NCI-H82 (cell line): Measurements from ENCODE around the gene SPPL2A.
"Not testable (repeated sequence)": the region's sequence is repeated elsewhere in the genome, so short reads cannot be mapped to it uniquely, and the experiment has no call there.

Source experiments
- DNase-seq: peaks from one replicate; lab custom pipeline; 2025; lab: John Stamatoyannopoulos, UW

The SPPL2A gene, protein sequence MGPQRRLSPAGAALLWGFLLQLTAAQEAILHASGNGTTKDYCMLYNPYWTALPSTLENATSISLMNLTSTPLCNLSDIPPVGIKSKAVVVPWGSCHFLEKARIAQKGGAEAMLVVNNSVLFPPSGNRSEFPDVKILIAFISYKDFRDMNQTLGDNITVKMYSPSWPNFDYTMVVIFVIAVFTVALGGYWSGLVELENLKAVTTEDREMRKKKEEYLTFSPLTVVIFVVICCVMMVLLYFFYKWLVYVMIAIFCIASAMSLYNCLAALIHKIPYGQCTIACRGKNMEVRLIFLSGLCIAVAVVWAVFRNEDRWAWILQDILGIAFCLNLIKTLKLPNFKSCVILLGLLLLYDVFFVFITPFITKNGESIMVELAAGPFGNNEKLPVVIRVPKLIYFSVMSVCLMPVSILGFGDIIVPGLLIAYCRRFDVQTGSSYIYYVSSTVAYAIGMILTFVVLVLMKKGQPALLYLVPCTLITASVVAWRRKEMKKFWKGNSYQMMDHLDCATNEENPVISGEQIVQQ

DNA sequence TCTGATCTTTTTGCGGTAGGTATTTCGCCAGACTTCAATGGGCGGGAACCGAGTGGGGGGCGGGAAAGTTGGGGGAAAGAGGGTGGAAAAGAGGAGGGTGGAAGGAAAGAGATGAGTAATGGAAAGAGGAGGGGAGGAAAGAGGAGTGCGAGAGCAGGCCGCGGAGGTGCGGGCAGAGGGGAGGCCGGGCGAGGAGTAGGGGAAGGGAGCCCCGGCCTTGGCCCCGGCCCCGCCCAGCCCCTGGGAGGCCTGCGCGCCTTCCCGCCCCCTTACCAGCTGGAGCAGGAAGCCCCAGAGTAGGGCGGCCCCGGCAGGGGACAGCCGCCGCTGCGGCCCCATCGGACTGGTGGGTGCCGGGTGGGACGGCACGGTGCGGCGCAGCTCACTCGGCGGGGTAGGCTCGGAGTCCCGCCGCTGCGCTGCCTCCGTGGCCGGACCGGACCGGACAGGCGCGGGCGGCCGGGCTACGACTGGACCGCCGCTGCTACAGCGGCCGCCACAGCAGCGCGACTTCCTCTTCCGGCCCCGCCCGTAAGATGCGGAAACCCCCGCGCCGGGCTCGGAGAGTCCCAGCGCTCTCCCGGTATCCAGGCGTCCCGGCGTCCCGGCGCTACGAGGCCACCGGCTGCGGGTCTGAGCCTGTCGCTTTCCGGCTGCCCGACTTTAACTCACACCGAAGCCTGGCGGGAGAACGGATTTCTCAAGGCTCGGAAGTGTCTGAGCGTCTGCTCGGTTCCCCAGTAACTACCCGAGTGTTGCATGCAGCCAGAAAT lies at the start of gene SPPL2A:
Gene SPPL2A, minus strand, starts transcription at position 512 of the 773 bp plus-strand sequence. Its CDS starts 173 bp downstream, at position 339.
- DNase-seq = peak; percentile 89

DNA sequence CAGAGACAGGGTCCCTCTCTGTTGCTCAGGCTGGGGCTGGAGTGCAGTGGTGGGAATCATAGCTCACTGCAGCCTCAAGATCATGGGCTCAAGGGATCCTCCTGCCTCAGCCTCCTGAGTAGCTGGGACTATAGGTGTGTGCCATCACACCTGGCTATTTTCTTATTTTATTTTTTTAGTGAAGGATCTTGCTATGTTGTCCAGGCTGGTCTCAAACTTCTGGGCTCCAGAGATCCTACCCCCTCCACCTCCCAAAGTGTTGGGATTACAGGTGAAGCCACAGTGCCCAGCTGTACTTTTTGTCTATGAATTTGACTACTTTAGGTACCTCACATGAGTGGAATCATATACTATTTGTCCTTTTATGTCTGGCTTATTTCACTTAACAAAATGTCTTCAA lies 49.1 kb upstream of the SPPL2A start:
- no peak for DNase-seq

DNA sequence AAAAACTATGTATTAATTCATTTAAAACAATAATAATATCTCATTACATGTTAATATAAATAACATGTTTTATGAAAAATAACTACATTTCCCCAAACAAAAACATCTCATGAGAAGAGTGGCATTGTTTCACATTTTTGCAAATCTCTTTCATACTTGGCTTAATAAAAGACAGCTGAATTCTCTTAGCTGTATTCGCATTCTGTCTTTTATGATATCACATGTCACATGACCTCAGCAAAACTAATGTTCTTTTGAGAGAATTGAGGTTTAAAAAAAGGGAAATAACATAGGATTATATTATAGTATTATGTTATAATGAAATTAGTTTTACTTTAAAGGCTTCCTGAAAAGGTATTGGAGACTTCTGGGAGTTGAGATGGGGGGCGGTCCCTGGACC lies 48.4 kb upstream of the SPPL2A start:
- no peak for DNase-seq

DNA sequence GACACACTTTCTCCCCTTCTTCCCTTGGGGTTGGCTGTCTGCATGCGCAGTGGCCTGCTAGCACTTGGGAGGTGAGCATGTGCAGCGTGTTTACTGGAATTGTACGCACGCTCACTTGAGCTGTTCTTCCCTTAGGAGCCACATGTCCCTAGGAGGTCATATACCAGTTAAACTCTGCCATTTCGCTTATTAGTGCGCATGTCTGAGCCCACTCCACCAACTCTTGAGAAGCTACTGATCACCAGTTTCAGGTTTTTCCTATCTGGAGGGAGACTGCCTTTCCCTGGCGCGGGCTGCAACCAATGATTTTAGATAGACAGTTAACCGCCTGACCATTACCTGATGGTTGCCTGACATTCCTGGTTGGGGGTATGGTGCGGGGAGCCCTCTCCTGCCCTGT lies 47.6 kb upstream of the SPPL2A start:
- no peak for DNase-seq

DNA sequence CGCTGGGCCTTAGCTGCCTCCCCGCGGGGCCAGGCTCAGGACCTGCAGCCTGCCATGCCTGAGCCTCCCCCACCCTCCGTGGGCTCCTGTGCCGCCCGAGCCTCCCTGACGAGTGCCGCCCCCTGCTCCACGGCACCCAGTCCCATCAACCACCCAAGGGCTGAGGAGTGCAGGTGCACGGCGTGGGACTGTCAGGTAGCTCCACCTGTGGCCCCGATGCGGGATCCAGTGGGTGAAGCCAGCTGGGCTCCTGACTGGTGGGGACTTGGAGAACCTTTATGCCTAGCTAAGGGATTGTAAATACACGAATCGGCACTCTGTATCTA lies 46.6 kb upstream of the SPPL2A start:
- DNase-seq = not testable (repeated sequence)

DNA sequence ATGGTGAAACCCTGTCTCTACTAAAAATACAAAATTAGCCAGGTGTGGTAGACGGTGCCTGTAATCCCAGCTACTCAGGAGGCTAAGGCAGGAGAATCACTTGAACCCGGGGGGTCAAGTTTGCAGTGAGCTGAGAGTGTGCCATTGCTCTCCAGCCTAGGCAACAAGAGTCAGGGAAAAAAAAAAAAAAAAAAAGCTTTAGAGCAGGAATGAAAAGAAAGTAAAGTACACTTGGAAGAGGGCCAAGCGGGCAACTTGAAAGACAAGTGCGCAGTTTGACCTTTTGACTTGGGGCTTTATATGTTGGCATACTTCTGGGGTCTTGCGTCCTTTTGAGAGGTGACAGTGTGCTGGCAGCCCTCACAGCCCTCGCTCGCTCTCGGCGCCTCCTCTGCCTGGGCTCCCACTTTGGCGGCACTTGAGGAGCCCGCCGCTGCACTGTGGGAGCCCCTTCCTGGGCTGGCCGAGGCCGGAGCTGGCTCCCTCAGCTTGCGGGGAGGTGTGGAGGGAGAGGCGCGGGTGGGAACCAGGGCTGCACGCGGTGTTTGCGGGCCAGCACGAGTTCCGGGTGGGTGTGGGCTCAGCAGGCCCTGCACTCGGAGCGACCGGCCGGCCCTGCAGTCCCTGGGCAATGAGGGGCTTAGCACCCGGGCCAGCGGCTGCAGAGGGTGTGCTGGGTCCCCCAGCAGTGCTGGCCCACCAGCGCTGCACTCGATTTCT lies 46.1 kb upstream of the SPPL2A start:
- not testable (repeated sequence) for DNase-seq

DNA sequence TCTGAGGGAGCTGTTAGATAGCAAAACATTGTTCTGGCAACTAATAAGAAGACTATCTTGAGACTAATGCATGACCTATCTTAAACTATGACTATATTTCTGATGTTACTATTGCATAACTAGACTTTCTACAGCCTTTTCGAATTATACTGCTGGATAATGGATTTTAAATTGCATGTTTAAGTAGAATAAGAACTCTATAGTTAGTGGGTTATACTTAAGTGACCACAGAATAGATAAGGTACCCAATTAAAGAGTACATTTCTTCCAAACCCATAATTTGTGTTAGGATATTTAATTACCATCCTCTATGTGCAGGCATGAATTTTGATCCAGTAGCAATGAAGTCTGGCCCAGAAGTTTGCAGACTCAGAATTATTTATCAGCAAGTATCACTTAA lies 44.6 kb upstream of the SPPL2A start:
- DNase-seq = no peak

DNA sequence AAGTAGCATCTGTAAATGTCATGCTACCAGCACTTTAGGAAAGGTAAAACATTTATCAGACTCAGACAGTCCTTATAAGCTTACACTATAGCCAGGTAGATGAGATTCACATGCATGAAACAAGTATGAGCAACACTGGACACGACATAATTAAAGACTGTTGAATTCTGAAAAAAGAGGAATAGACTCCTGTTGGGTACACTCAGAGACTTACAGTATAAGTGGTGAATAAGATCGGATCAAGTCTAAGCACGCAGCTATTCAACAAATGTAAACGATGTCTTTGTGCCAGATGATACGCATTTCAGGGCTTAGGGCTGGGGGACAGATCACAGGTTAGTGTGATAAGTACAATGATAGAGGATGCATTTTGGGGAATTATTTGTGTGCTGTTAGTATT lies 43.2 kb upstream of the SPPL2A start:
- no peak for DNase-seq

DNA sequence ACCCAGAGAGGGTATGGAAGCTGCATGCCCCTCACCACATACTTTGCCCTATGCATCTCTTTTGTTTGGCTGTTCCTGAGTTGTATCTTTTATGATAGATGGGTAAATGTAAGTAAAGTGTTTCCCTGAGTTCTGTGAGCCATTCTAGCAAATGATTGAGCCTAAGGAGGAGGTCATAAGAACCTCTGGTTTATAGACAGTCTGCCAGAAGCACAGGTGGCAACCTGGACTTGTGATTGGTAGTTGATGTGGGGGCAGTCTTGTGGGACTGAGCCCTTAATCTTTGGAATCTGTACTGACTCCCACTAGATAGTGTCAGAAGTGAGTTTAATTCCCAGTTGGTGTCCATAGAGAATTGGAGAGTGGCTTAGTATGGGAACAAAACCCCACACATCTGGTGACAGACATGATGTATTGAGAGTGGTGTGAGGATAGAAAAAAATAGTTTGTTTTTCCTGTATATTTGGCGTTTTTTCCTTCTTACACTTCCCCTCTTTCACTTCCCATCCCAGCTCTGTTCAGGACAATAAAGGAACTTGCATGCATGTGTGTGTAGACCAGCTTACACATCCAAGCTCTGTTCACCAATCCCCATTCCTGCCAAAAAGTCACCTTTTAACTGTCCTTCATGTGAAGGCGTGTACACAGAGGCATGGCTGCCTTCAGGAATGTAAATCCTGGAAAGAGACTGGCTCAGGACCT lies 38.1 kb upstream of the SPPL2A start:
- DNase-seq = peak; percentile 30

DNA sequence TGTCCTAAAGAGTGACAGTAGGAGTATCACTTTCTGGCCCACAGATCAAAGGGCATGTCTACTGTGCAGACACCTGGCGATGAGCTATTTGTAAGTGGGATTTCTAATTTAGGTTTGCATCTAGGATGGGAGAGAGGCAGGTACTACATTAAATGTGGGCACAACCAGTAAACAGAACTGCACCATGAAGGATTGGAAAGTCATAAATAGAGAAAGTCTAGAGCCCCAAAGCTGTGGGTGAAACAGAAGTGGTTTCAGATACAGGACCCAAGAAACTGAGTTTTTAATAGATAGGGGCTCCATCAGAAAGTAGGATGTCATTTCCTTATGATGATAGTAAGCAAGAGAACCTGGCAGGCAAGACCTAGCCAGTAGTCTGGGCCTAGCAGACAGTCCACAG lies 35.2 kb upstream of the SPPL2A start:
- no peak for DNase-seq

DNA sequence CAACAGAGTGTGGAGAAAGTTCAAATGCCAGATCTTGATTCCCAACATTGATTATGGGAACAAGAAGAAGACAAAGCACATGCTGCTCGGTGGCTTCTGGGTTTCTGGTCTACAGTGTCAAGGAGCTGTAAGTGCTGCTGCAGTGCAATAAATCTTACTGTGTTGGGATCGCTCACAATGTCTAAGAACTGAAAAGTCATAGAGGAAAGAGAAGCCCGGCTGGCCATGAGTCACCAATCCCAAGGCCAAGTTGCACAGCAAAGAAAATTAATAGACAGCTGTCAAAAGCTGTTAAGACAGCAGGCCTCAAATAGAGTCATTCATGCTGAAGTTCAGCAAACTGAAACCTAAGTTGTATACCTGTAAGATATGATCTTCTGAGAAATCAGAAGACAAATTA lies 33.2 kb upstream of the SPPL2A start:
- DNase-seq = no peak

DNA sequence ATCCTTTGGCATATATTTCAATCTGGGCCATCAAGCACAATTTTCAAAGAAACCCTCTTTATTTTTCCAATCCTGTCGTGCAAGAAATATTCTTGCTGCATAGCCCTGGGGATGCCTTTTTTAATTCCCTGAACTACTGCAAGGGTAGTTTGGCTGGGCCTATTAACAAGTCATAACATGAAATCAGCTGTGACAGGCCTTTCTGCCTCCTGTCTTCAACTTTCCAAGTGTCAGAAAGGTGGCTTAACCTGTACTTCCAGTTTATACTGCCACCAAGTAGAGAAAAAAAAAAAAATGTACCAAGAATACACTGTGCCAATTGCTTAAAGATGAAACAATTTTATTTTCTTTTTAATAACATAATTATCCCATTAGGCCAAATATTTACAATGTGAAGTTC lies 32.4 kb upstream of the SPPL2A start:
- no peak for DNase-seq

DNA sequence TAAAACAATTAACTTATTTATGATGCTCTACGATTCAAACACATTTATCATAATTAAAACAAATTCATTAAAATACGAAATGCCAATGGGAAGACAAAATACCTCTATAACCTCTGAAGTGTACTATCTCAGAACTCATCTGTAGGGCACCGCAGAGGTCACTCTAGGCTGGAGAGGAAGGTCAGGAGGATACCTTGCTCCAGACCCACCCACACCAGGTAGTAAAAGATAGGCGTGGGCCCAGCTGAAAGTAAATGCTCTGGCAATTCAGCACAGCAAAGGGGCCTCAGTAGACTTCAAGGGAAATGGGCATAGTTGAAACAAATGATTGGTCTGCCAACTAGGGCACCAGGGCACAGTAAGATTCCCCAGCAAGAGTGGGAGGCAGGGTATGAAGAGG lies 26.0 kb upstream of the SPPL2A start:
- DNase-seq = no peak

DNA sequence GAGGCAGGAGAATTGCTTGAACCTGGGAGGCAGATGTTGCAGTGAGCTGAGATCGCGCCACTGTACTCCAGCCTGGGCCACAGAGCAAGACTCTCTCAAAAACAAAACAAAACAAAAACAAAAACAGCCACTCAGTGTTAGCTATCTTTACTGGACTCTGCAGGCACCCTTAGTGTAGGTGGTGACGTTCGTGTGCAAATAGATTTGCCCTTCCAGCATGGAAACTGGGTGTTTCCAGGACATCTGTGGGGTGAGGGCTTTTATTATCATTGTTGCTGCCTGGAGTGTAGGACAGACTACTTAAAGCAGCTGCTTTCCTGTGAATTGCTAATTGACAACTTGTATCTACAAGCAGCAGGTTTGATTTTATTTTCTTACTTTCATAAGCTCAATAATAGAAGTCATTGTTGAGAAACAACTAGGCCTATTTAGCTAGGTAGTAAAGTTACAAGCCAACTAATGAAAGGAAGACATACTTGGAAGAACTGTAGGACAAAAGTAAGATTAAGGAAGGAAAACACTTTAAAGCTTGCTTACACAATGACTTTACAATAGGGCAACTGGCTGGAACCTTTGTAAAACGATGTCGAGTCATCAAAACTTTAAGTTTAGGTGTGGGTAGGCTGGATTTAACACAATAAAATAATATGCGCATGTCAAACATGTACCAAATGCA lies 25.4 kb upstream of the SPPL2A start:
- DNase-seq = no peak

DNA sequence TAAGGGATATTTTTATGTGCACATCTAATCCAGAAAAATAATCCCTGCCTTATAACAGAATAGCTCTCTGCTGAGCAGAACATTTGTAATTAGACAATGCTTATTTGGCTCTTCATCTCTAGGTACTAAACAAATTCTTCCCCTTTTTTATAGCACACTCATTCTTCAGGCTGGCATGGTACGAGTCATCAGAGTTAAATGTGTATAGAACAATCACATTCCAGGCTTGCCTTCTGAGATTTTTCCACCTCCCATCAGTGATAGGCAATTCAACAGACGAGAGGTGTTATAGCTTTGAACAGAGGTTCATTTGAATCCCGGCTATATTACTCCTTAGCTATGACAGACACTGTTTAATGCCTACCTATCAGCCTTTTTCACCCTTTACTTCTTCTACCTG lies 21.4 kb upstream of the SPPL2A start:
- DNase-seq = no peak

DNA sequence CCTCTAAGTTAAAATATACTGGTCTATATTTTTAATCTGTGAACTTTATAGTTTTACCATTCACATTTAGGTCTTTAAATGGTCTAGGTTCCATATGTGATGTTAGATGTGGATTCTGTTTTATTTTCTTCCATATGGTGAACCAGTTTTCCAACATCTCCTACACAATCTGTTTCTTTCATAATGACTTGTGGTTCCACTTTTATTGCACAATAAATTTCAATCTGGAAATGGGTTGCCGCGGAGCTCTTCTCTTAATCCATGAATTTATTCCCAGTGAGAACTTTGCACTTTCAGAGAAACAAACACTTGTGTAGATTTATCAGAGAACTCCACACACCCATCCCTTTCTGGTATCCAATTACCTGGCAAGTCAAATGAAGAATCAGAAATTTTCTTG lies 20.9 kb upstream of the SPPL2A start:
- no peak for DNase-seq

DNA sequence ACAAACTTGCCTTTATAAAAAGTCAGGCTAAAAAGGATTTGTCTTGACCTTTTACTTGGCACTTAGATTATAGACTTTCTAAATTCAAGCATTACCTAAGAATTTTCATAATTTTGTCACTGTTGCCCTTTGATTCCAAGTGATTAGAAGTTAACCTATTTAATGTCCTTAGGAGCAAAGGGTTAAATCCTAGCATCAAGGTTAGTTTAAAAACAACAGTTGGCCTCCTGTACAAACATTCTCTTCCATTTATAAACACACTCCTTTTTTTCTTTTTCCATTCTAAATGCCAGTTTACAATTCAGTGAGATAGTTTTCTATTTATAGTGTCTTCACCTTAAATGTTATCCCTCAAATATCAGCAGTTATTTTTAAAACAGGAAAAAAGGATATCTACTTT lies 18.4 kb upstream of the SPPL2A start:
- DNase-seq = no peak

DNA sequence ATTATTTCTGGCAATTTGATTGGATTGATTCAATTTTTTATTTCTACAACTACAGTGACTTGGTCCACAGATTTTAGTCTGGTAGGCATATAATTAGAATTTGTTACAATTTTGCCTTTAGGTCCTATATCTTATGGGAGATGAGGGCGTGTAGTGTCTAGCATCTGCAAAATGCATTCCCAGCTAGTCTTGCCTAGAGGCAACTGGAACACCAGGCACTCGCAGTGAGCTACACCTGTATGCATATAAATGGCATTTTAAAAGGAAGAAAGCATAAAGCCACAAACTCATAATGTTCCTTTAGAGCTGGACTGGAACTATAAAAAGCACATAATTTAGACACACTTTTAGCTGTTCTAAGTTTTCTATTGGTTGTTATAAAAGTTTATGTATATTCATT lies 17.9 kb upstream of the SPPL2A start:
- no peak for DNase-seq

DNA sequence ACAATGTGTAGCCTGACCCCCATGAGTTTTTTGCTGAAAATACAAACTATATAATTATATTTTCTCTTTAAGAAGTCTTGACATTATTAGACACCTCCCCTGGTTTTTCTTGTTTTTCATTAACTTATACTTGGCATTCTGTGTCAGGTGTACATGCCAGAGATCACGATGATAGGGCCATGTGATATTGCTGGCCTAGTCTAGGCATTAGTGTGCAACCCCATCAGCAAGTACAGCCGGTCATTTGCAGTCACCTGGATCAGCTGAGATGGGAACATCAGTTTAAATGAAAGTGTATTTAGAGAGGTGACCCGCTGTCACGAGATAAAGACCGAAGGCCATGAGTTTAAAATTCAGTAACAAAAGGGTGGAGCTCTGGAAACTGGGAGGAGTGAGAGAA lies 12.6 kb upstream of the SPPL2A start:
- DNase-seq = no peak

DNA sequence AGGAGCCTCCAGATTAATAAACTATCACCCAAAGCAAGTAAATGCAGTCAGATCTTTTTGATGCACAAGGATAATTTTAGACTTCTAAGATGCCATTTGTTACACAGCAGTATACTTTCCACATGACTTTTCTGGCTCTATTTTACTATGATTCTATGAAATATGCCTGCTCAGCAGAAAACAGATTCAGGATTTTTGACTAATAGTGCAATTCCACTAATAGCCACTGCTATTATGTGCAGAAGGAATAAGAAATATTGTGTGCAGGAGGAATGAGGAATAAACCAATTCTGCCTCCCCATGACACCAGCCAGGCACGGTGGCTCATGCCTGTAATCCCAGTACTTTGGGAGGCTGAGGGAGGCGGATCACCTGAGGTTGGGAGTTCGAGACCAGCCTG lies 11.5 kb upstream of the SPPL2A start:
- no peak for DNase-seq

DNA sequence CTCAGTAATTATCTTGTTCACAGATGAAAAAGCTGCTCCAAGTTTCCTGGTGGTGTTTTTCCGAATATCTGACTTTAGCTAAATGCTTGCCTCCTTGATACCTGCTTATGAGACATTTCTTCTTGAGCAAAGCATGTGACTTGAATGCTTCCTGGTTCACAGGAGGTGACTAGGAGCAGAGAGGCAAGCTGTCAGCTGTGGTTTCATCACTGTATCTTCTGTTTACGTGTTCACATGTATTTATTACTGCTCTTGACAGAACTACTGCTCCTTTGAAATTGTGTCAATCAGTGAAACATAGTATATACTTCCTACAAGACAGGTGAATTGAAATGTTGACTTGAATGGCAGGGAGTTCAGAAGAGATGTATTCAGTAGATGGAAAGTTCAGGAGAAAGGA lies 8.9 kb upstream of the SPPL2A start:
- DNase-seq = no peak

DNA sequence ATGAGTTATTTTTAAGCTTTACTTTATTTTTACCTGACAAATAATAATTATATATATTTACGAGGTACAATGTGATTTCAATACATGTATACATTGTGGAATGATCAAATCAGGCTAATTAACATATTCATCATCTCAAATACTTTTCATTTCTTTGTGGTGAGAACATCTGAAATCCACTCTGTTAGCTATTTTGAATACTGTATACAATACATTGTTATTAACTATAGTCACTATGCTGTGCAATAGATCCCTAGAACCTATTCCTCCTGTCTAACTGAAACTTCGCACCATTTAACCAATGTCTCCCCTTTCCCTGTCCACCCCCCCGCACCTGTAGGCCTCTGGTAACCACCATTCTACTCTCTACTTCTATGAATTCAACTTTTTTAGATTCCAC lies 7.9 kb upstream of the SPPL2A start:
- DNase-seq = no peak
